CD14-positive monocyte (primary cell): ENCODE results near the gene USP28. TPM values are rescaled to one million over a fixed set of nuclear protein-coding genes. Genes with fewer than 3 reads are reported as not detected.
"Not testable (repeated sequence)": the region's sequence is repeated elsewhere in the genome, so short reads cannot be mapped to it uniquely, and the experiment has no call there.

ENCODE experiments used
- DNase-seq, 3 donors: peaks; one replicate each; pipeline ENCODE4 v3.0.0-alpha.2; 2011 to 2022
- H2AFZ ChIP-seq: 2 replicates; pipeline ENCODE4 v1.6.0; 2012; ENCODE audit warnings: mild to moderate bottlenecking, low read depth, low read length, inconsistent platforms; ENCODE audit not compliant: insufficient read depth, poor library complexity, severe bottlenecking
- H3K27ac ChIP-seq, 2 donors: 1 replicate in 1 of 2; 2 replicates in 1 of 2; pipeline ENCODE4 v1.5.1; 2012 to 2013; ENCODE audit warnings: low read length in 2 of 2, control low read depth in 1 of 2, inconsistent platforms in 1 of 2, low read depth in 1 of 2, mild to moderate bottlenecking in 1 of 2
- H3K27me3 ChIP-seq, 2 donors: one replicate each; pipeline versions ENCODE4 v1.6.0 to v1.6.1; 2011 to 2013; ENCODE audit warnings: low read length in 2 of 2; ENCODE audit not compliant: control insufficient read depth in 2 of 2, insufficient read depth in 2 of 2
- H3K36me3 ChIP-seq, 2 donors: replicated peaks in 1 of 2; 1 replicate in 1 of 2; 2 replicates in 1 of 2; pipeline versions ENCODE4 v1.5.1 to v1.6.1; 2012 to 2013; ENCODE audit warnings: low read length in 2 of 2, control low read depth in 1 of 2, inconsistent platforms in 1 of 2, mild to moderate bottlenecking in 1 of 2; ENCODE audit not compliant: insufficient read depth in 2 of 2, control insufficient read depth in 1 of 2
- H3K4me1 ChIP-seq, 2 donors: 1 replicate in 1 of 2; 2 replicates in 1 of 2; pipeline versions ENCODE4 v1.5.1 to v1.6.1; 2012 to 2013; ENCODE audit warnings: low read length in 2 of 2, control low read depth in 1 of 2, inconsistent platforms in 1 of 2, mild to moderate bottlenecking in 1 of 2, moderate library complexity in 1 of 2; ENCODE audit not compliant: insufficient read depth in 2 of 2, control insufficient read depth in 1 of 2
- H3K4me2 ChIP-seq: replicated peaks from 2 replicates; pipeline ENCODE3; 2012; ENCODE audit warnings: low read length, moderate library complexity, mild to moderate bottlenecking; ENCODE audit not compliant: poor library complexity, severe bottlenecking; ENCODE audit errors: extremely low read depth
- H3K4me3 ChIP-seq, 3 experiments: fragments of 200-600 bp in 1 of 3; sonication (generic) in 1 of 3; replicated peaks in 1 of 3; 1 replicate in 2 of 3; 2 replicates in 1 of 3; pipeline ENCODE4 v1.5.1; 2011 to 2013; ENCODE audit warnings: low read length in 3 of 3, mild to moderate bottlenecking in 3 of 3, control low read depth in 2 of 3, low read depth in 2 of 3, inconsistent platforms in 1 of 3, moderate library complexity in 1 of 3
- H3K79me2 ChIP-seq: 2 replicates; pipeline ENCODE4 v1.6.0; 2012; ENCODE audit warnings: mild to moderate bottlenecking, control low read depth, inconsistent platforms, low read length, moderate library complexity; ENCODE audit not compliant: insufficient read depth
- H3K9ac ChIP-seq: 2 replicates; pipeline ENCODE4 v1.6.0; 2017; ENCODE audit warnings: low read length, mild to moderate bottlenecking; ENCODE audit not compliant: insufficient read depth, poor library complexity, severe bottlenecking
- H3K9me3 ChIP-seq, 2 donors: replicated peaks in 1 of 2; 1 replicate in 1 of 2; 2 replicates in 1 of 2; pipeline versions ENCODE4 v1.5.1 to v1.6.1; 2012 to 2013; ENCODE audit warnings: low read length in 2 of 2, control low read depth in 1 of 2; ENCODE audit not compliant: control insufficient read depth in 1 of 2, insufficient read depth in 1 of 2
- H4K20me1 ChIP-seq: 2 replicates; pipeline ENCODE4 v1.6.0; 2012; ENCODE audit warnings: mild to moderate bottlenecking, low read length, control low read depth, moderate library complexity; ENCODE audit not compliant: insufficient read depth
- H3K27ac Mint-ChIP-seq, 7 donors: one replicate each; pipeline ENCODE4 v1.8.0; 2020; ENCODE audit warnings: mild to moderate bottlenecking in 7 of 7, mixed read lengths in 7 of 7, moderate library complexity in 6 of 7, inconsistent platforms in 2 of 7
- H3K27me3 Mint-ChIP-seq, 3 donors: one replicate each; pipeline ENCODE4 v1.8.0; 2021 to 2022; ENCODE audit warnings: low read depth in 3 of 3, mild to moderate bottlenecking in 3 of 3, mixed read lengths in 3 of 3, moderate library complexity in 3 of 3, inconsistent platforms in 1 of 3
- H3K36me3 Mint-ChIP-seq, 2 donors: one replicate each; pipeline ENCODE4 v1.8.0; 2020; ENCODE audit warnings: mixed read lengths in 2 of 2, inconsistent platforms in 1 of 2, mild to moderate bottlenecking in 1 of 2
- H3K4me1 Mint-ChIP-seq: one replicate; pipeline ENCODE4 v1.8.0; 2020; ENCODE audit warnings: mild to moderate bottlenecking, mixed read lengths
- H3K4me3 Mint-ChIP-seq, 2 donors: one replicate each; pipeline ENCODE4 v1.8.0; 2020; ENCODE audit warnings: mild to moderate bottlenecking in 2 of 2, mixed read lengths in 2 of 2, moderate library complexity in 1 of 2
- H3K9me3 Mint-ChIP-seq, 7 donors: one replicate each; pipeline ENCODE4 v1.8.0; 2020 to 2022; ENCODE audit warnings: mixed read lengths in 7 of 7, mild to moderate bottlenecking in 6 of 7, moderate library complexity in 6 of 7, inconsistent platforms in 2 of 7
- CTCF ChIP-seq: fragments of 200-600 bp; IDR thresholded peaks from one replicate; pipeline ENCODE4 v1.8.0; 2022; ENCODE audit warnings: antibody characterized with exemption, mild to moderate bottlenecking
- WGBS: methylation state at CpG from one replicate; pipeline ENCODE4 v1.1.5; 2013; ENCODE audit warnings: missing lambda C conversion rate; ENCODE audit not compliant: insufficient coverage; 5-methylcytosine and 5-hydroxymethylcytosine counted together
- intact Hi-C, 2 donors: fragments of 100-400 bp; cut with micrococcal nuclease; formaldehyde crosslinking; loops; one replicate each; pipeline versions ENCODE4 v1.15.0 to v1.15.1; 2023
- polyA plus RNA-seq, 3 donors: library from polyadenylated mRNA; depleted of rRNA in 1 of 3; unstranded in 2 of 3; stranded (reverse) in 1 of 3; fragments of 300-500 nt in 2 of 3; fragments of >200 nt in 1 of 3; fragmentation: Illumina TruSeq in 2 of 3; gene quantifications; 1 replicate in 2 of 3; 2 replicates in 1 of 3; pipeline ENCODE4 v1.2.3, GENCODE V29; 2012 to 2021

USP28 gene
- polyA plus RNA-seq, 3 donors = 13.4 to 21.9 (median 17.7) TPM

- DNase-seq = no peak
- H3K27me3 ChIP-seq = no peaks in the 10 kb centered on the region
- H3K36me3 ChIP-seq = no peaks in the 10 kb centered on the region
- H3K27ac ChIP-seq = no peak overlapping the region
- Mint-ChIP-seq H3K9me3 (peaks cover 0 to 3% (median 0%) of the 10 kb centered on the region in 7 donors), H3K27ac (no peak overlapping the region), H3K4me3 (no peak overlapping the region), H3K27me3 (peaks cover 7 to 21% (median 11%) of the 10 kb centered on the region in 3 donors), H3K4me1 (no peaks in the 10 kb centered on the region), H3K36me3 (no peaks in the 10 kb centered on the region)
- H3K4me1 ChIP-seq = no peaks in the 10 kb centered on the region
- no peak overlapping the region for H2AFZ ChIP-seq
- H3K9ac ChIP-seq = no peak overlapping the region
- H3K9me3 ChIP-seq = no peaks in the 10 kb centered on the region
- H3K79me2 ChIP-seq = no peaks in the 10 kb centered on the region
- no peak overlapping the region for H3K4me2 ChIP-seq
- no peak for TF ChIP-seq CTCF
- intact Hi-C loops = loop anchor here in 1 of 2 donors (10.0 kb wide), 1 partner anchor 485 kb away; no protein-coding TSS in a partner anchor
- H3K4me3 ChIP-seq = no peak overlapping the region
- 77% methylated on average over 33 of the region's 35 CpGs for WGBS
- H4K20me1 ChIP-seq = no peaks in the 10 kb centered on the region
These were observed 85.6 kb downstream of the USP28 start for GRCh38 chr11:113789675-113790320.

- H3K36me3 Mint-ChIP-seq, intact Hi-C loops: not testable (repeated sequence)
- peak overlapping the region in 1 of 7 donors; percentile 35 for H3K27ac Mint-ChIP-seq
These were observed 86.4 kb downstream of the USP28 start for GRCh38 chr11:113789016-113789415.

More at GRCh38 chr11:113789016-113789415, 86.4 kb downstream of the USP28 start:
- not testable (repeated sequence) for H3K4me3 Mint-ChIP-seq, H3K27ac ChIP-seq, H3K9me3 Mint-ChIP-seq, H3K79me2 ChIP-seq, H2AFZ ChIP-seq, H3K9me3 ChIP-seq, H3K4me3 ChIP-seq, H3K27me3 ChIP-seq, H3K9ac ChIP-seq, H4K20me1 ChIP-seq, H3K4me1 ChIP-seq, DNase-seq, H3K4me1 Mint-ChIP-seq, H3K36me3 ChIP-seq, H3K4me2 ChIP-seq
- WGBS = 83% methylated on average over 22 of the region's 22 CpGs
- H3K27me3 Mint-ChIP-seq = peaks cover 7 to 21% (median 11%) of the 10 kb centered on the region in 3 donors
